Neural crest cell (in vitro differentiated cells): ENCODE results near the gene PLIN1. TPM values are rescaled to one million over a fixed set of nuclear protein-coding genes. Genes with fewer than 3 reads are reported as not detected.
A peak's percentile ranks its signal among the peaks of the same experiment; 100 is the strongest.

Experiments
- DNase-seq: peaks from one replicate; pipeline ENCODE4 v3.0.0; 2021; ENCODE audit warnings: low read depth, mixed read lengths, low spot score
- H3K27ac Mint-ChIP-seq: one replicate; pipeline ENCODE4 v1.8.0; 2021; ENCODE audit warnings: mild to moderate bottlenecking, mixed read lengths; ENCODE audit not compliant: unreplicated experiment
- H3K27me3 Mint-ChIP-seq: 2 replicates; pipeline ENCODE4 v1.8.0; 2021; ENCODE audit warnings: low read depth, mild to moderate bottlenecking, mixed read lengths
- H3K36me3 Mint-ChIP-seq: 2 replicates; pipeline ENCODE4 v1.8.0; 2021; ENCODE audit warnings: low read depth, mild to moderate bottlenecking, mixed read lengths
- H3K4me1 Mint-ChIP-seq: 2 replicates; pipeline ENCODE4 v1.8.0; 2021; ENCODE audit warnings: mixed read lengths
- H3K4me3 Mint-ChIP-seq: one replicate; pipeline ENCODE4 v1.8.0; 2021; ENCODE audit warnings: mild to moderate bottlenecking, mixed read lengths
- H3K9me3 Mint-ChIP-seq: 2 replicates; pipeline ENCODE4 v1.8.0; 2021; ENCODE audit warnings: mixed read lengths
- total RNA-seq: library from RNA; stranded (reverse); gene quantifications from 2 replicates; pipeline ENCODE4 v1.2.1, GENCODE V29; 2021
- TF ChIP-seq, protein P1 (sequence below): fragments of 200-600 bp; sonication (generic); conservative IDR thresholded peaks from 2 replicates; pipeline ENCODE4 v1.5.0; 2021; ENCODE audit warnings: antibody characterized with exemption, mild to moderate bottlenecking

Gene PLIN1
- total RNA-seq, 1 donor from 2014 or later: 0.56 TPM

DNA sequence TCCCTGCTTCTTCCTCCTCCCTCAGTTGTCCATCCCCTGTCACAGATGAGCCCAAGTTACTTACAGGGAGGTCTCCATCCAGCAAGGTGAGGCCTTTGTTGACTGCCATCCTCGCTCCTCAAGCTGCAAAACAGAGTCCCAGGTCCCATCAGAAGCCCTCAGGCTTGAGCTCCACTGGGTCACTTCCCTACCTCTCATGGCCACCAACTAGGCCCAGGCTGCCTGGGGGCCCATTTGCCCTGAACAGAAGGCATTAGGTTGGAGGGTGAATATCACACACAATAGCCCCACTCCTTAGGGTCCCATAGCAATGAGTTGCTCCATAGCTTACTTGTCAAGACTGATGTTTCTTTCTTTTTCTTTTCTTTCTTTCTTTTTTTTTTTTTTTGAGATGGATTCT lies 1.8 kb downstream of the PLIN1 start:
- no peak overlapping the region for H3K27ac Mint-ChIP-seq
- peaks cover 5% of the 10 kb centered on the region for H3K4me1 Mint-ChIP-seq
- TF ChIP-seq, protein P1, sequence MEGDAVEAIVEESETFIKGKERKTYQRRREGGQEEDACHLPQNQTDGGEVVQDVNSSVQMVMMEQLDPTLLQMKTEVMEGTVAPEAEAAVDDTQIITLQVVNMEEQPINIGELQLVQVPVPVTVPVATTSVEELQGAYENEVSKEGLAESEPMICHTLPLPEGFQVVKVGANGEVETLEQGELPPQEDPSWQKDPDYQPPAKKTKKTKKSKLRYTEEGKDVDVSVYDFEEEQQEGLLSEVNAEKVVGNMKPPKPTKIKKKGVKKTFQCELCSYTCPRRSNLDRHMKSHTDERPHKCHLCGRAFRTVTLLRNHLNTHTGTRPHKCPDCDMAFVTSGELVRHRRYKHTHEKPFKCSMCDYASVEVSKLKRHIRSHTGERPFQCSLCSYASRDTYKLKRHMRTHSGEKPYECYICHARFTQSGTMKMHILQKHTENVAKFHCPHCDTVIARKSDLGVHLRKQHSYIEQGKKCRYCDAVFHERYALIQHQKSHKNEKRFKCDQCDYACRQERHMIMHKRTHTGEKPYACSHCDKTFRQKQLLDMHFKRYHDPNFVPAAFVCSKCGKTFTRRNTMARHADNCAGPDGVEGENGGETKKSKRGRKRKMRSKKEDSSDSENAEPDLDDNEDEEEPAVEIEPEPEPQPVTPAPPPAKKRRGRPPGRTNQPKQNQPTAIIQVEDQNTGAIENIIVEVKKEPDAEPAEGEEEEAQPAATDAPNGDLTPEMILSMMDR: no peak
- H3K9me3 Mint-ChIP-seq: no peaks in the 10 kb centered on the region
- no peaks in the 10 kb centered on the region for H3K36me3 Mint-ChIP-seq
- no peak for DNase-seq
- no peak overlapping the region for H3K4me3 Mint-ChIP-seq
- H3K27me3 Mint-ChIP-seq: no peaks in the 10 kb centered on the region

DNA sequence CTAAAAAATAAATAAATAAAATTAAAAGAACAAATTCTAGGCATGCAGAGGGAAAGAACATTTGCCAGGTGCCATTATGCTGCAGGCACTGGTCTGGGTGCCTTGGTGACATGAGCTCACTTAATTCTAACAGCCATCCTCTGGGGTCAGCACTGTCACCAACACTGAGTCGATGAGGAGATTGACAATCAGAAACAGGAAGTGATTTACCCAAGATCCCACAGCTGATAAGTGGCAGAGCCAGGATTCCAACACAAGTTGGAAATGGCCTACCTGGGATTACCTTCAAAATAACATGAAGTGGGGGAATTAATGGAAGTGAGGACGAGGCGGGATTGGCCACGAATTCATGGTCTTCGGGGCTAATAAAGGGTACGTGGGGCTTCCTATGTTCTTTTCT lies 3.6 kb downstream of the PLIN1 start:
- no peaks in the 10 kb centered on the region for H3K9me3 Mint-ChIP-seq

DNA sequence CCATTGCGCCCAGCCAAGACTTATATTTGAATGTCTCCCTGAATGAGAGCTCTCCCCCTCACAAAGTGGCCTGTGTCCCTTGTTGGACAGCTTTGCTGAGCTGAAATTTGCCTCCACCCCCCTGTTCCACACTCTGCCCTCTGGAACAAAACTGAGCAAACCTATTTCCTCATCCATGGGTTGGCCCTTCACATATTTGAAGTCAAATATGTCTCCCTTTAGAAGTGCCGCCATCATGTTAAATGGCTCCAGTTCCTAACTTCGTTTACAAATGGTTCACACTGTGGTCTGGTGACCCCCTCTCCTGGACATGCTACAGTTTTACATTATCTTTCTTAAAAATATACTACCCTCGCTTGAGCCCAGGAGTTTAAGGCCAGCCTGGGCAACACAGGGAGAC lies 4.6 kb downstream of the PLIN1 start:
- Mint-ChIP-seq H3K4me1 (peaks cover 5% of the 10 kb centered on the region), H3K4me3 (no peak overlapping the region), H3K27ac (no peak overlapping the region), H3K9me3 (no peaks in the 10 kb centered on the region), H3K36me3 (no peaks in the 10 kb centered on the region), H3K27me3 (no peaks in the 10 kb centered on the region)
- TF ChIP-seq, protein P1: no peak
- no peak for DNase-seq

More for the DNA sequence above, 3.6 kb downstream of the PLIN1 start:
- H3K27ac Mint-ChIP-seq: no peak overlapping the region
- H3K4me3 Mint-ChIP-seq: no peak overlapping the region
- peaks cover 5% of the 10 kb centered on the region for H3K4me1 Mint-ChIP-seq
- H3K27me3 Mint-ChIP-seq: no peaks in the 10 kb centered on the region
- no peaks in the 10 kb centered on the region for H3K36me3 Mint-ChIP-seq
- no peak for DNase-seq
- TF ChIP-seq, protein P1: no peak

DNA sequence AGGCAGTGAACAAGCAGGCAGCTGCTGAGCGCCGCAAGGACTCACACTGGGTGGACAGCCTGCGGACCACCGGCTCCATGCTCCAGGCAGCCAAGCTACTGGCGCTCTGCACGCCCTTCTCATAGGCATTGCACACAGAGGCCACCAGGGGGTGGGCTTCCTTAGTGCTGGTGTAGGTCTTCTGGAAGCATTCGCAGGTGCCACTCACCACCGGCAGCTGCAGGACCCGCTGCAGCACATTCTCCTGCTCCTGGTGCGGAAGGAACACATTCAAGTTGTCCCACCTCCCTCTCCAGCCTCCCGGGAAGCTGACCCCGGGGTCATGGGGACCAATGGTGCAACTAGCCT lies 6.0 kb downstream of the PLIN1 start:
- Mint-ChIP-seq H3K27me3 (no peaks in the 10 kb centered on the region), H3K27ac (no peak overlapping the region), H3K4me3 (no peak overlapping the region), H3K4me1 (no peaks in the 10 kb centered on the region), H3K9me3 (no peaks in the 10 kb centered on the region), H3K36me3 (no peaks in the 10 kb centered on the region)
- TF ChIP-seq, protein P1: peak; percentile 68
- peak; percentile 44 for DNase-seq

DNA sequence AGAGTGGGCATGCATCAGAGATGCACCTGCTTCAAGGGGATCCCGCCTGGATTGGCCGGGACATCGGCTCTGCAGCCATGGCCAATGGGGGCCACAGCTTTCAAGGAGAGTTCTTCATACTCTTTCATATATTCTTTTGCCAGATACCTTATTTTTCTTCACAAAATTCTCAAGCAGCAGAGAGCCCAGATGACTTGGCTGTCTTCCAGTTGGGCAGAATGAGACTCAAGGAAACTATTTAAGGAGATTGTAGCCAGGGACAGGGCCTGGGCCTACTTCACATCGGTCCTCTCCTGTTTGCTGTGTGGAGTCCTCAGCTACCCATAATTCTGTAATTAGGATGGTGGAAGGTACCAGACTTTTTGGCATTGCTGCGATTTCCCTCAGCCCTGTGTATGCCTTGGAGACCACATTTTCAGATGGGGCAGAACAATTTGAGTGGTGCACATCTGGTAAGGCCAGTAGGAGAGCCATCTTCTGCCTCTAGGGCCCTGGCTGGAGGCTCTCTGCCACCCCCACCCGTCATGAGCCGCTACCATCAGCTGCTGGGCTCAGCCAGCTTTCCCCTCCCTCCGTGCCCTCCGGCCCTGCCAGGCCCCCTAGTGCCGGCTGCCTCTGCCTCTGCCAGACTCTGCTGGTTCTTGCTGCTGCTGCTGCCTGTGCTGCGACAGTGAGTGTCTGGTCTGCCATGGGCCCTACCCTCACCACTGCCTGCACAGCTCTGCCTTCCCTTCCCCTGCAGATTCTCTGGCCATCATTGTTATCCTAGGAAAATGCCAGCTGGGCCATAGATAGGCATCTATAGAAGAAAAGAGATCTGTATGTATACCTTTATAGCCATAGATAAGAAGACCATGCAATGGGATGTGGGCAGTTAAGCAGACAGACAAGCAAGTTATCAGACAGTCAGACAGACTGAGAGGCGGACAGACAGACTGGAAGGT lies 6.7 kb downstream of the PLIN1 start:
- no peak overlapping the region for H3K4me3 Mint-ChIP-seq
- H3K27me3 Mint-ChIP-seq: no peaks in the 10 kb centered on the region
- H3K27ac Mint-ChIP-seq: no peak overlapping the region
- H3K9me3 Mint-ChIP-seq: no peaks in the 10 kb centered on the region
- TF ChIP-seq, protein P1: no peak
- no peaks in the 10 kb centered on the region for H3K36me3 Mint-ChIP-seq
- H3K4me1 Mint-ChIP-seq: no peaks in the 10 kb centered on the region
- no peak for DNase-seq
